Body of pancreas (tissue), 4 donors: ENCODE measurements around the gene SRPX2.

Source experiments
- POLR2A ChIP-seq, 3 donors: fragments of 450-650 bp; IDR thresholded peaks; one replicate each; pipeline ENCODE4 v1.6.1; 2016; ENCODE audit warnings: antibody characterized with exemption in 3 of 3, mild to moderate bottlenecking in 2 of 3
- TF ChIP-seq, protein P1 (sequence below), 7 experiments: fragments of 450-650 bp in 4 of 7; fragments of 200-600 bp in 3 of 7; sonication (generic) in 3 of 7; IDR thresholded peaks; one replicate each; pipeline ENCODE4 v1.5.1; 2016 to 2019; ENCODE audit warnings: antibody characterized with exemption in 7 of 7

DNA sequence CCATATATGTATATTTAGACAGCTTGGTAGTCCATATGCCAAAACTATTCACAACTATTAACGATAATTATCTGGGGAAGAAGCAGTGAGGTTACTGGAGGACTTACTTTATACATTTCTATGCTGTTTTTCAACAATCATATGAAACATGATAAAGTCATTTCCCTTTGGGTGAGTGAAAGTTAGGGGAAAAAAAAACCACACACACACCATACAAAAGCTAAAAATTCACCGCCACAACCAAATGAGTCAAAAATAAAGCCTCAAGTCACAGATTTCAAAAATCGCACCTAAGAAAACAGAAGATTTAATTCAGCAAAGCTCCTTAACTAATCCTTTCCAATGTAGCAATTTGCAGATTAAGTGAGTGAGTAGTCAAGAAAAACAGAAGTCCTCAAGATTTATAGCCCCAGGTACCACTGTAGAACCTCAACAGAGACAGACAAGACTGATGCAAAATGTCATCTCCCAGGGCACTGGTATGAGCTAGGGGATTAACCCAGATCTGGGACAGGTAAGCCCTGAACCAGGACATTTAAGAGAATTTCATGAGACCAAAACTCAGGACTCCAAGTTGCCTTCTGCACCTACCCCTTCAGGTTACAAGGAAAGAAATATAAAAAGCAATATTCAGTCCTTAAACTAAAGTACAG, 52.8 kb downstream of the SRPX2 start:
- no peak for TF ChIP-seq POLR2A (IDR thresholded peaks at IDR 0.05)
- TF ChIP-seq, protein P1, sequence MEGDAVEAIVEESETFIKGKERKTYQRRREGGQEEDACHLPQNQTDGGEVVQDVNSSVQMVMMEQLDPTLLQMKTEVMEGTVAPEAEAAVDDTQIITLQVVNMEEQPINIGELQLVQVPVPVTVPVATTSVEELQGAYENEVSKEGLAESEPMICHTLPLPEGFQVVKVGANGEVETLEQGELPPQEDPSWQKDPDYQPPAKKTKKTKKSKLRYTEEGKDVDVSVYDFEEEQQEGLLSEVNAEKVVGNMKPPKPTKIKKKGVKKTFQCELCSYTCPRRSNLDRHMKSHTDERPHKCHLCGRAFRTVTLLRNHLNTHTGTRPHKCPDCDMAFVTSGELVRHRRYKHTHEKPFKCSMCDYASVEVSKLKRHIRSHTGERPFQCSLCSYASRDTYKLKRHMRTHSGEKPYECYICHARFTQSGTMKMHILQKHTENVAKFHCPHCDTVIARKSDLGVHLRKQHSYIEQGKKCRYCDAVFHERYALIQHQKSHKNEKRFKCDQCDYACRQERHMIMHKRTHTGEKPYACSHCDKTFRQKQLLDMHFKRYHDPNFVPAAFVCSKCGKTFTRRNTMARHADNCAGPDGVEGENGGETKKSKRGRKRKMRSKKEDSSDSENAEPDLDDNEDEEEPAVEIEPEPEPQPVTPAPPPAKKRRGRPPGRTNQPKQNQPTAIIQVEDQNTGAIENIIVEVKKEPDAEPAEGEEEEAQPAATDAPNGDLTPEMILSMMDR (IDR thresholded peaks at IDR 0.05) = no peak
